Brain pericyte (primary cell): ENCODE measurements around the gene SAMD9.
A peak's percentile ranks its signal among the peaks of the same experiment; 100 is the strongest.
"Not testable (repeated sequence)": the region's sequence is repeated elsewhere in the genome, so short reads cannot be mapped to it uniquely, and the experiment has no call there.

ENCODE experiments used
- DNase-seq: peaks from one replicate; pipeline ENCODE4 v3.0.0-alpha.2; 2012; ENCODE audit warnings: low read depth, low spot score

The SAMD9 gene

GRCh38 chr7:93120592-93121549 lies 3.1 kb upstream of the SAMD9 start:
- no peak for DNase-seq

GRCh38 chr7:93119191-93119905 lies 1.6 kb upstream of the SAMD9 start:
- peak; percentile 25 for DNase-seq

GRCh38 chr7:93117327-93117726 lies 452 bp downstream of the SAMD9 start:
- no peak for DNase-seq

- no peak for DNase-seq
Observed at GRCh38 chr7:93115796-93116195, 2.0 kb downstream of the SAMD9 start.

GRCh38 chr7:93108003-93108402 lies 9.8 kb downstream of the SAMD9 start:
- DNase-seq = no peak

GRCh38 chr7:93097388-93097787 lies 20.4 kb downstream of the SAMD9 start:
- DNase-seq = no peak

GRCh38 chr7:93092757-93093370 lies 24.9 kb downstream of the SAMD9 start:
- no peak for DNase-seq

GRCh38 chr7:93073357-93073756 lies 44.4 kb downstream of the SAMD9 start:
- not testable (repeated sequence) for DNase-seq

- DNase-seq = no peak
Observed at GRCh38 chr7:93062599-93062998, 55.2 kb downstream of the SAMD9 start.

- DNase-seq = no peak
Observed at GRCh38 chr7:93060865-93061264, 56.9 kb downstream of the SAMD9 start.

GRCh38 chr7:93060025-93060424 lies 57.8 kb downstream of the SAMD9 start:
- no peak for DNase-seq

GRCh38 chr7:93056621-93057020 lies 61.2 kb downstream of the SAMD9 start:
- DNase-seq = not testable (repeated sequence)

- no peak for DNase-seq
Observed at GRCh38 chr7:93055543-93056107, 62.2 kb downstream of the SAMD9 start.

GRCh38 chr7:93054975-93055374 lies 62.8 kb downstream of the SAMD9 start:
- DNase-seq = no peak

GRCh38 chr7:93053949-93054943 lies 63.5 kb downstream of the SAMD9 start:
- DNase-seq = no peak

- no peak for DNase-seq
Observed at GRCh38 chr7:93053209-93053948, 64.4 kb downstream of the SAMD9 start.

GRCh38 chr7:93051660-93052059 lies 66.1 kb downstream of the SAMD9 start:
- DNase-seq = no peak
